ENCODE results near the gene C1QTNF12. TPM values are rescaled to one million over a fixed set of nuclear protein-coding genes. Genes with fewer than 3 reads are reported as not detected.
A peak's percentile ranks its signal among the peaks of the same experiment; 100 is the strongest.

C1QTNF12 gene
- total RNA-seq, 2 donors from 2014 or later: not detected

DNA sequence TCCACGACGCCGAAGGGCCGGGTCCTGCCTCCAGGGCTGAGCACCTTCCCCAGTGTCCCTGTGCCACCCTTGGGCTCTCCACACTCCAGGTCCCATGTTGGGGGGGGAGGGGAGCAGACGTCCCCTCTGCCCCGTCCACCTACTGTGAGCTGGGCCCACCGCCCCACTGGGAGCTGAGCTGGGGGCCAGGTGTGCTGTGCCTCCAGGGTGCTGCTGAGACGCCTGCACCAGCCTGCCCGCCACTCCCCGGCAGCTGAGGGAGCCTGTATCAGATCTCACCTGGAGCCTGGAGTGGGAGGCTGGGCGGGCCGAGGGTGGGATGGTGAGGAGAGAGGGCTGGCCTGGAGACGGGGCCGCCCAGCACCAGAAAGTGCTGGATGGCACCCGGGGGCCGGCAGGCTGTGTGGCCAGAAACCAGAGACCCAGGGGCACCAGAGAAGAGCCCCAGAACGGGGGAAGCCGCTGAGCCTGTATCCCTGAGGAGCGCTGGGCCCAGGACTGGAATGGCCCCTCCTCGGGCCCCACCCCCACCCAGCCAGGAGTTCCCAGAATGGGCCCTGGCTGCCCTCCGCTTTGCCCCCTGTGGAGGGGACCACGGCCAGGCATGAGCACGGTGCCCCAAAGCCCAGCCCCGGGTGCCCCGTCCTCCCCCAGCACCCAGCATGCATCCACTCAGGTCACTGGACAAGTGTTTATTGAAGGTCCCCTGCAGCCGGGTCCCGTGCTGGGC, 43.5 kb downstream of the C1QTNF12 start:
- Histone ChIP-seq H3K4me1 (peaks cover 0 to 27% of the 10 kb centered on the region in 2 donors), H3K27me3 (peaks cover 6 to 8% of the 10 kb centered on the region in 2 donors), H3K9me3 (no peaks in the 10 kb centered on the region), H3K36me3 (no peaks in the 10 kb centered on the region), H3K27ac (no peak overlapping the region), H3K4me3 (no peak overlapping the region)
- TF ChIP-seq, protein P1, sequence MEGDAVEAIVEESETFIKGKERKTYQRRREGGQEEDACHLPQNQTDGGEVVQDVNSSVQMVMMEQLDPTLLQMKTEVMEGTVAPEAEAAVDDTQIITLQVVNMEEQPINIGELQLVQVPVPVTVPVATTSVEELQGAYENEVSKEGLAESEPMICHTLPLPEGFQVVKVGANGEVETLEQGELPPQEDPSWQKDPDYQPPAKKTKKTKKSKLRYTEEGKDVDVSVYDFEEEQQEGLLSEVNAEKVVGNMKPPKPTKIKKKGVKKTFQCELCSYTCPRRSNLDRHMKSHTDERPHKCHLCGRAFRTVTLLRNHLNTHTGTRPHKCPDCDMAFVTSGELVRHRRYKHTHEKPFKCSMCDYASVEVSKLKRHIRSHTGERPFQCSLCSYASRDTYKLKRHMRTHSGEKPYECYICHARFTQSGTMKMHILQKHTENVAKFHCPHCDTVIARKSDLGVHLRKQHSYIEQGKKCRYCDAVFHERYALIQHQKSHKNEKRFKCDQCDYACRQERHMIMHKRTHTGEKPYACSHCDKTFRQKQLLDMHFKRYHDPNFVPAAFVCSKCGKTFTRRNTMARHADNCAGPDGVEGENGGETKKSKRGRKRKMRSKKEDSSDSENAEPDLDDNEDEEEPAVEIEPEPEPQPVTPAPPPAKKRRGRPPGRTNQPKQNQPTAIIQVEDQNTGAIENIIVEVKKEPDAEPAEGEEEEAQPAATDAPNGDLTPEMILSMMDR (IDR thresholded peaks at IDR 0.05): no peak
- DNase-seq (ENCODE audit: low spot score): no peak

GRCh38 chr1:1200876-1201810, 45.4 kb downstream of the C1QTNF12 start:
- Histone ChIP-seq H3K9me3 (no peaks in the 10 kb centered on the region), H3K4me3 (peak overlapping the region; percentile 38 to 56), H3K4me1 (peaks cover 0 to 18% of the 10 kb centered on the region in 2 donors), H3K27me3 (no peaks in the 10 kb centered on the region), H3K27ac (peak overlapping the region in 1 of 2 donors; percentile 26), H3K36me3 (no peaks in the 10 kb centered on the region)
- TF ChIP-seq, protein P1 (IDR thresholded peaks at IDR 0.05): no peak
- no peak for DNase-seq (ENCODE audit: low spot score)

DNA sequence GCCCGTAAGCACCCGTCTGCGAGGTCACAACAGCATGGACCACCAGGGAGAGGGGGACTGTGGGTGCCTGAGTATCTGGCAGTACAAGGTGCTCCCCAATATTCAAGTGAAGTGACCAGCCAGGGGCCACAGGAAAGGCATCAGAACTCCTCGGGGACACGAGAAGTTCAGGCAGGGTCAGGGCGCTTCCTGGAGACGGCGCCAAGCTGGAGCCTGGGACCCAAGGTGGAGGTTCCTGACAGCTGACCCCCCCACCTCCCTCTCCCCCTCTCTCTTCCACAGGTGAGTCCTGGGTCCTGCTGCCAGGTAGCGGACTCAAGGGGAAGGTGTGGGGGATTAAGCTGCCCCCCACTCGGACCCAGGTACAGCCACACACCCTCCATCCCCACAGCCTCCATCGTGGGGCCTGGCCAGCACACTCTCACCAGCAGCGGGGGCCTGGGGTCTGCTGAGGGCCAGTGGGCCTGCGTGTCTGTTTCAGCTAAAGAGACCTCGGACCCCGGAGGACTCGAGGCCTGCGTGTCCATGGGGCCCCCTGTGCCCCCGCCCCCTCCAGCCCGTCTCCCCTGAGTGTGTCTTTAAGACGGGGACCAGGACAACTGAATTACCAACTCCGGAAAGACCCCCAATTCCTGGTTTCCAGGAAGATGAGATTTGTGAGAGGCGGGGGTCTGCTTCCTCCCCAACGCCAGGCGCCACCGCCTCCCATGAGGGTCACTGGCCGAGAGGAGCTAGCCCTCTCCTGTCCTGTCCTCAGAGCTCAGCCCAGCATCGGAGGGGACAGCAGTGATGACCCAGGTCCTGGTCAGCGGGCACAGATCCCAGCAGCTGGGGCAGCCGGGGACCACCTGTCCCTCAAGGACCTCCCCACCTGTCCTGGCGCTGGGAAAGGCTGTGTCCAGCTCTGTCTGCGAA, 46.3 kb downstream of the C1QTNF12 start:
- no peaks in the 10 kb centered on the region for H3K9me3 ChIP-seq
- H3K27me3 ChIP-seq: no peaks in the 10 kb centered on the region
- TF ChIP-seq, protein P1 (IDR thresholded peaks at IDR 0.05): no peak
- H3K4me1 ChIP-seq: peaks cover 0 to 11% of the 10 kb centered on the region in 2 donors
- H3K27ac ChIP-seq: no peak overlapping the region
- H3K4me3 ChIP-seq: peak overlapping the region in 1 of 2 donors; percentile 56
- H3K36me3 ChIP-seq: no peaks in the 10 kb centered on the region
- DNase-seq (ENCODE audit: low spot score): no peak

DNA sequence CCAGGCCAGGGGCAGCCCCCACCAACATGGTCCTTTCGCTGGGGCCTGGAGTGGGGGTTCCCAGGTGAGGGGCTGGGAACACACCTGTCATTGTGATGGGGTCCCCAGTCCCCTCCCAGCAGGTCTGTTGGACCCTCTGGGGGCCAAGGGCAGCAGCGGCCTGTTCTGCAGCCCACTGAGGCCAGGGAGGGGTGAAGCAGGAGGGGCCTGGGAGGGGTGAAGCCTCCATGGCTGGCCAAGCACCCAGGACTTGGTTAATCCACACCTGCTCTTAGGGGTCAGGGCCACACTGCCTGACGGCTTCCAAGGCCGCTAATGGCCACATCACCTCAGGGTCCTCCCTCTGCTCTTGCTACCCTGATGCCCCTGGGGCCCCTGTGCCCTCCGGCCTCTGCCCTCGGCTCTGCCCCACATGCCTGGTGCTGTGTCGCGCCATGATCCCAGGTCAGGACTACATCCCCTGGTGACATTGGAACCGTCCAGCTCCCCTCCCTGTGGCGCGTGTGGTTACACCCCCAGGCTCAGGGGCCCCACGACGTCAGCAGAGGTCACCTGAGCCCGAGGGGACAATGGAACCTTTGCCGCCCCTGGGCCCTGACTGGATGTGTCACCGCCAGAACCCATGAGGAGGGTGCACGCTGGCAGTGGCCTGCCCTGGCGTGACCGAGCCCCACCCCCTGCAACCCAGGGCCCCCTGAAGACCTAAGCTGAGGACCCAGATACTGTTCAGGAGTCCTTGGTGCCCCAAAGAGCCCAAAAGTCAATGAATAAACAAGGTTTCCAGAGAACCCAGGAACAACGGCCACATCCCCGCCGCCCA, 47.2 kb downstream of the C1QTNF12 start:
- H3K27me3 ChIP-seq: no peaks in the 10 kb centered on the region

More for the DNA sequence above, 47.2 kb downstream of the C1QTNF12 start:
- TF ChIP-seq, protein P1 (IDR thresholded peaks at IDR 0.05): no peak
- H3K27ac ChIP-seq: no peak overlapping the region
- H3K36me3 ChIP-seq: no peaks in the 10 kb centered on the region
- no peak for DNase-seq (ENCODE audit: low spot score)
- H3K4me1 ChIP-seq: peaks cover 0 to 11% of the 10 kb centered on the region in 2 donors
- H3K9me3 ChIP-seq: peaks cover 0 to 7% of the 10 kb centered on the region in 2 donors
- no peak overlapping the region for H3K4me3 ChIP-seq
